AML-193 (cell line): ENCODE data around the gene MBNL1.
"Not testable (repeated sequence)": the region's sequence is repeated elsewhere in the genome, so short reads cannot be mapped to it uniquely, and the experiment has no call there.

Source experiments
- DNase-seq, 2 experiments: peaks; one replicate each; lab custom pipeline; 2025; lab: John Stamatoyannopoulos, UW

Gene MBNL1

GRCh38 chr3:152376351-152377183 lies 107.8 kb downstream of the MBNL1 start:
- DNase-seq = peak; percentile 97 to 98

GRCh38 chr3:152377184-152377570 lies 108.4 kb downstream of the MBNL1 start:
- no peak for DNase-seq

- no peak for DNase-seq
Measured at GRCh38 chr3:152379415-152380042, 110.8 kb downstream of the MBNL1 start.

- no peak for DNase-seq
Measured at GRCh38 chr3:152380043-152380442, 111.3 kb downstream of the MBNL1 start.

GRCh38 chr3:152381881-152382295 lies 113.2 kb downstream of the MBNL1 start:
- DNase-seq = no peak

GRCh38 chr3:152382312-152383135 lies 113.8 kb downstream of the MBNL1 start:
- no peak for DNase-seq

GRCh38 chr3:152383136-152383606 lies 114.4 kb downstream of the MBNL1 start:
- DNase-seq = no peak

- no peak for DNase-seq
Measured at GRCh38 chr3:152384412-152384811, 115.7 kb downstream of the MBNL1 start.

- no peak for DNase-seq
Measured at GRCh38 chr3:152385761-152386160, 117.0 kb downstream of the MBNL1 start.

- DNase-seq = no peak
Measured at GRCh38 chr3:152386208-152386607, 117.5 kb downstream of the MBNL1 start.

GRCh38 chr3:152388631-152389030 lies 119.9 kb downstream of the MBNL1 start:
- DNase-seq = no peak

GRCh38 chr3:152389316-152389934 lies 120.7 kb downstream of the MBNL1 start:
- DNase-seq = no peak

GRCh38 chr3:152390647-152391046 lies 121.9 kb downstream of the MBNL1 start:
- DNase-seq = no peak

GRCh38 chr3:152391671-152392070 lies 122.9 kb downstream of the MBNL1 start:
- DNase-seq = no peak

- DNase-seq = no peak
Measured at GRCh38 chr3:152392272-152392880, 123.6 kb downstream of the MBNL1 start.

- DNase-seq = no peak
Measured at GRCh38 chr3:152394246-152394645, 125.5 kb downstream of the MBNL1 start.

GRCh38 chr3:152395764-152396163 lies 127.0 kb downstream of the MBNL1 start:
- no peak for DNase-seq

- DNase-seq = no peak
Measured at GRCh38 chr3:152396867-152397266, 128.1 kb downstream of the MBNL1 start.

- DNase-seq = not testable (repeated sequence)
Measured at GRCh38 chr3:152397348-152397747, 128.6 kb downstream of the MBNL1 start.

- DNase-seq = no peak
Measured at GRCh38 chr3:152398495-152398894, 129.8 kb downstream of the MBNL1 start.

GRCh38 chr3:152399374-152399773 lies 130.6 kb downstream of the MBNL1 start:
- peak; percentile 34 to 44 for DNase-seq

- DNase-seq = no peak
Measured at GRCh38 chr3:152400887-152401286, 132.2 kb downstream of the MBNL1 start.
